KMS-11 (cell line): ENCODE data around the gene SGO2.
A peak's percentile ranks its signal among the peaks of the same experiment; 100 is the strongest.

Experiments
- H2AFZ ChIP-seq: fragments of 200-600 bp; sonication (generic); 2 replicates; pipeline ENCODE4 v1.6.1; 2016; ENCODE audit warnings: antibody characterized with exemption, mixed run types, low read depth
- H3K27ac ChIP-seq: fragments of 200-600 bp; sonication (generic); 2 replicates; pipeline ENCODE4 v1.6.1; 2016; ENCODE audit warnings: mild to moderate bottlenecking, mixed run types
- H3K27me3 ChIP-seq: fragments of 200-600 bp; sonication (generic); 2 replicates; pipeline ENCODE4 v1.6.1; 2017; ENCODE audit warnings: mild to moderate bottlenecking, low read depth, mixed run types, moderate library complexity; ENCODE audit not compliant: insufficient read depth
- H3K36me3 ChIP-seq: fragments of 200-600 bp; sonication (generic); 2 replicates; pipeline ENCODE4 v1.6.1; 2017; ENCODE audit warnings: mild to moderate bottlenecking, mixed run types; ENCODE audit not compliant: insufficient read depth
- H3K4me1 ChIP-seq: fragments of 200-600 bp; sonication (generic); 2 replicates; pipeline ENCODE4 v1.6.1; 2016; ENCODE audit warnings: mild to moderate bottlenecking, low read depth, mixed run types; ENCODE audit not compliant: poor library complexity, severe bottlenecking
- H3K4me2 ChIP-seq: fragments of 200-600 bp; sonication (generic); 2 replicates; pipeline ENCODE4 v1.7.0; 2016; ENCODE audit warnings: mild to moderate bottlenecking, mixed run types
- H3K4me3 ChIP-seq: fragments of 200-600 bp; sonication (generic); IDR thresholded peaks from 2 replicates; pipeline ENCODE4 v1.6.1; 2017; ENCODE audit warnings: low read depth, low read length, mixed read lengths; ENCODE audit not compliant: insufficient read depth
- H3K79me2 ChIP-seq: fragments of 200-600 bp; sonication (generic); 2 replicates; pipeline ENCODE4 v1.6.1; 2016; ENCODE audit warnings: low read depth, mixed run types; ENCODE audit not compliant: insufficient read depth
- H3K9ac ChIP-seq: fragments of 200-600 bp; sonication (generic); 2 replicates; pipeline ENCODE4 v1.6.1; 2016; ENCODE audit warnings: mild to moderate bottlenecking, mixed run types
- H4K20me1 ChIP-seq: fragments of 200-600 bp; sonication (generic); 2 replicates; pipeline ENCODE4 v1.6.1; 2016; ENCODE audit warnings: mild to moderate bottlenecking, mixed run types; ENCODE audit not compliant: insufficient read depth
- TF ChIP-seq, protein P1 (sequence below): fragments of 200-600 bp; sonication (generic); conservative IDR thresholded peaks from 2 replicates; pipeline ENCODE4 v1.6.1; 2017; ENCODE audit warnings: low read depth, mild to moderate bottlenecking, antibody characterized with exemption, low read length, moderate library complexity, mixed read lengths

The SGO2 gene

DNA sequence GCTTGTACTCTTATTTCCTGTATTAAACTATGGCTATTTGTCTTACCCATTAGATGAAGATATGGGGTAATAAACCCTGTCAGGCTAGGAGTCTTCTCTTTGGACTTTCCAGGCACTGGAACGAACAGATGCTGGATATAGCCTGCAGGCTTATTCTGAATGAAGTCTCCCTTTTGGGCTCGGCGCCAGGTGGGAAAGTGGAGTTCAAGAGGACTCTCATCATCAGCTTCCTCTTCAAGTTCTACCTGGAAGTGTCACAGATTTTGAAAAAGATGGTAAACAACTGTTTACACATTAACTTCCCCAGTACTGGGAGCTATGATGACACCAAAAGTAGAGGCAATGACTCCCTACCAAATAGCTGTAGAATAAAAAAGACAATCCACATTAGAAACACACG, 87.7 kb downstream of the SGO2 start:
- no peaks in the 10 kb centered on the region for H3K36me3 ChIP-seq
- no peak overlapping the region for H2AFZ ChIP-seq
- H3K4me3 ChIP-seq = no peak overlapping the region
- H3K4me2 ChIP-seq = no peak overlapping the region
- no peaks in the 10 kb centered on the region for H3K79me2 ChIP-seq
- TF ChIP-seq, protein P1, sequence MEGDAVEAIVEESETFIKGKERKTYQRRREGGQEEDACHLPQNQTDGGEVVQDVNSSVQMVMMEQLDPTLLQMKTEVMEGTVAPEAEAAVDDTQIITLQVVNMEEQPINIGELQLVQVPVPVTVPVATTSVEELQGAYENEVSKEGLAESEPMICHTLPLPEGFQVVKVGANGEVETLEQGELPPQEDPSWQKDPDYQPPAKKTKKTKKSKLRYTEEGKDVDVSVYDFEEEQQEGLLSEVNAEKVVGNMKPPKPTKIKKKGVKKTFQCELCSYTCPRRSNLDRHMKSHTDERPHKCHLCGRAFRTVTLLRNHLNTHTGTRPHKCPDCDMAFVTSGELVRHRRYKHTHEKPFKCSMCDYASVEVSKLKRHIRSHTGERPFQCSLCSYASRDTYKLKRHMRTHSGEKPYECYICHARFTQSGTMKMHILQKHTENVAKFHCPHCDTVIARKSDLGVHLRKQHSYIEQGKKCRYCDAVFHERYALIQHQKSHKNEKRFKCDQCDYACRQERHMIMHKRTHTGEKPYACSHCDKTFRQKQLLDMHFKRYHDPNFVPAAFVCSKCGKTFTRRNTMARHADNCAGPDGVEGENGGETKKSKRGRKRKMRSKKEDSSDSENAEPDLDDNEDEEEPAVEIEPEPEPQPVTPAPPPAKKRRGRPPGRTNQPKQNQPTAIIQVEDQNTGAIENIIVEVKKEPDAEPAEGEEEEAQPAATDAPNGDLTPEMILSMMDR = no peak
- peaks cover 19% of the 10 kb centered on the region for H3K4me1 ChIP-seq
- H4K20me1 ChIP-seq = no peaks in the 10 kb centered on the region
- H3K27ac ChIP-seq = no peak overlapping the region
- H3K27me3 ChIP-seq = no peaks in the 10 kb centered on the region
- H3K9ac ChIP-seq = no peak overlapping the region

- Histone ChIP-seq H3K4me1 (peaks cover 19% of the 10 kb centered on the region), H2AFZ (no peak overlapping the region), H3K4me2 (no peak overlapping the region), H3K79me2 (no peaks in the 10 kb centered on the region), H3K27ac (no peak overlapping the region), H4K20me1 (no peaks in the 10 kb centered on the region), H3K36me3 (no peaks in the 10 kb centered on the region), H3K9ac (no peak overlapping the region), H3K27me3 (no peaks in the 10 kb centered on the region), H3K4me3 (no peak overlapping the region)
- TF ChIP-seq, protein P1 = no peak
Measured at GRCh38 chr2:200614249-200614648, 88.2 kb downstream of the SGO2 start.

DNA sequence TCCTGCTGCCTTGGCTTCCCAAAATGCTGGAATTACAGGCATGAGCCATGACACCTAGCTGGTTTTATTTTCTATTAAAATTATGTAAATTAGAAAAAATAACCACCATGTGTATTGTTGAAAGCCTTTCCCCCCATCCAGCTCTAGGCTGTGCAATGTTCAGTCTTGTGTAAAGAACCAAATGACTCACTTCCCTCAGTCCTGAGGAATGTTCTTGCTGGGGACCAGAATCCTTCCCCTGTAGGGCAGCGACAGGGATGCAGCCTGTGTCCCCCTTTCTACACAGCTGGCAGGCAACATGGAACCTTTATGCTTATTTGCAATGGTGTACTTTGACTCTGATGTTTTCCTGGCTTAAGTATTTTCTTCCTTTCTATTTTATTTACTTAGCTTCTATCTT, 89.2 kb downstream of the SGO2 start:
- H3K36me3 ChIP-seq = no peaks in the 10 kb centered on the region
- H3K27ac ChIP-seq = no peak overlapping the region
- no peak overlapping the region for H3K4me3 ChIP-seq
- H3K27me3 ChIP-seq = no peaks in the 10 kb centered on the region
- peaks cover 19% of the 10 kb centered on the region for H3K4me1 ChIP-seq
- H2AFZ ChIP-seq = no peak overlapping the region
- no peak overlapping the region for H3K9ac ChIP-seq
- no peaks in the 10 kb centered on the region for H4K20me1 ChIP-seq
- no peaks in the 10 kb centered on the region for H3K79me2 ChIP-seq
- TF ChIP-seq, protein P1 = no peak
- no peak overlapping the region for H3K4me2 ChIP-seq

GRCh38 chr2:200616193-200616592, 90.2 kb downstream of the SGO2 start:
- peak overlapping the region; percentile 14; the same call in 1 of the 2 replicates for H3K9ac ChIP-seq
- H3K36me3 ChIP-seq = no peaks in the 10 kb centered on the region
- peaks cover 19% of the 10 kb centered on the region for H3K4me1 ChIP-seq
- no peaks in the 10 kb centered on the region for H3K79me2 ChIP-seq
- H2AFZ ChIP-seq = peak overlapping the region; percentile 27; the same call in 1 of the 2 replicates
- no peak overlapping the region for H3K4me3 ChIP-seq
- TF ChIP-seq, protein P1 = no peak
- no peaks in the 10 kb centered on the region for H3K27me3 ChIP-seq
- H4K20me1 ChIP-seq = no peaks in the 10 kb centered on the region
- H3K27ac ChIP-seq = peak overlapping the region; percentile 41; the same call in 1 of the 2 replicates
- peak overlapping the region; percentile 27 for H3K4me2 ChIP-seq
